GDM1 (cell line): ENCODE results near the gene ATG5.
A peak's percentile ranks its signal among the peaks of the same experiment; 100 is the strongest.

Experiments used
- DNase-seq: peaks from one replicate; lab custom pipeline; 2025; lab: John Stamatoyannopoulos, UW

The ATG5 gene

DNA sequence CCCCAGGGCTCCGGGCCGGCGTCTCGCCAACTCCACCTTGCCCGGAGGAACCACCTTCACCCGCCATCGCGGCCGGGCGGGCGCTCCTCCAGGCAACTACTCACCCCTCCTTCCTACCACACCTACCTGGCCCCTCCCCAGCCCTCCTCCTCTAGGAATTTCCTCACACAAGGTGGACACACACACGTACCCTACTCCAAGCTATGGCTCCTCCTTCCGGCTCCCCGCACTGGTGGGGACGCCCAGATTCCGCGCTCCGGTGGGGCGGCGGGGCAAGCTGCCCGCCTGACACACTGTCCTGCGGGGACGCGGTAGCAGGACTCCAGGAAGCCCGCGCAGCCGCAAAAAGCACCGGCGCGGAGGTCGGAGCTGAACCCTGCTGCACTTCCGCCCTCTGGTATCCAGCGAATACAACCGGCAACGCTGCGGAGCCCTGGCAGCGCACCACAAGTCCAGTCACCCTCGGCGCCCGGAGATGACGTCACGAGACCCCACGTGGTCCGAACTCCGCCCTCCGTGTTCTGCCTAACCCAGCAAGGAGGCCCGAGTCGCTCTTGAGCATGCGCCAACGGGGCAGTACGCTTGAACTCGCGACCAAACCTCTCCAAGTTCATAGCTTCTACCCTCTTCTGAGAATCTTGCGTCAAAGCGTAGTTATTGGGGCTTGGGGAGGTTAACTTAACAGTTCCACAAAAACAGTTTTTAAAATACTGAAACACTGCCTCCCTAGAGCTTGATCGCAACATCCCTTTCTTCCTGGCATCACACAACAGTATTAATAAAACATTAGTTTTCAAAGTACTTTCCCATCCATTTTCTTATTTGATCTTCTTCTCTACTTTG lies at the start of gene ATG5:
Gene ATG5 (minus strand): TSS at position 425 of the 843 bp plus-strand sequence. CDS start 9,552 bp downstream, outside the sequence.
- peak; percentile 99 for DNase-seq

DNA sequence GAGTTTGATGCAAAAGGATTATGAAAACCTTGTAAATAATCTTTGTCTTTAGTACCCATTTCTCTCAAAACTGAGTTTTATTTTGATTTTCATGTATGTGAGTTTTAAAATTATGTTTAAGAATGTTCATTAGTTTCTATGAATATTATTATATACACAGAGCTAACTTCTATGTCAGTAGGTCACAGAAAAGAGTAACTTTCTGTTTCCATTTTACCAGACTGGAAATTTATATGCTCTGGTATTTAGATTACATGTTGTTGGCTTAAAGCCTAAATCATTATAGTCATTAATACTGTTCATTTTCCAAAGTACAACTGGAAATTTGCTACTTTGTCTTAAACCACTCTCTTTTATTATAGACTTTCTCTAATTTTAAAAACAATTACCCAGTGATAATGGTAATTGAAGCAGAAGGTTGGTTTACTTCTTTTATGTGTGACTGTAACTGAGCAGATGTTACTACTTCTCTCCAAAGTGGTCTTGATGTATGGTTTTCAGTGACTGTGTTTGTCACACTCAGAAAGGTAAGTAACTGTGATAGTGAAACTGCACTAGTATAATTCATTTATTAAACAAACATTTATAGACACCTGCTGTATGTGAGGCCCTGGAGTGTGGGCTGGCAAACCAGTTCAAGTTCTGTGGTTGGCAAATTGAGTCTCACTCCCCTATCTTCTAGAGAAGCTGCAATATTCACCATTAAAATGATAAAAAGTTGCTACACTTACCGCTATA lies 48.1 kb upstream of the ATG5 start:
- DNase-seq, result no peak

- DNase-seq, result no peak
These were observed 47.4 kb upstream of the ATG5 start for GRCh38 chr6:106372838-106373501.

- no peak for DNase-seq
These were observed 45.1 kb upstream of the ATG5 start for GRCh38 chr6:106370639-106371038.

DNA sequence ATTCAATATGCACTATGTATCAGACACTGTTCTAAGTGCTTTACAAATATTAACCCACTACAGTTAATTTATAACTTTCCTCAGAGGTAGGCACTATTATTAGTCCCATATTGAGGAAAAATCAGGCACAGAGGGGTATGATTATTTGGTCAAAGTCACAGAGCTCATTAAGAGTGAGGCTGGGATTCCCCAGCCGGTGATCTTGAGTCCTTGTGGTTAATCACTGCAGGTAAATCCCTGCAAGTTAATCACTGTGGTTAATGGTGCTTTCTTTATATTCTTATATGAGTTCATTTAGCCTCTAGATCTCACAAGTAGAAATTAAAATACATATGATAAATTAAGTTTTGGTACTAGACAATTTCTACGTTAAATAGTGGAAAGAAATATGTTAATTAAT lies 44.2 kb upstream of the ATG5 start:
- no peak for DNase-seq

DNA sequence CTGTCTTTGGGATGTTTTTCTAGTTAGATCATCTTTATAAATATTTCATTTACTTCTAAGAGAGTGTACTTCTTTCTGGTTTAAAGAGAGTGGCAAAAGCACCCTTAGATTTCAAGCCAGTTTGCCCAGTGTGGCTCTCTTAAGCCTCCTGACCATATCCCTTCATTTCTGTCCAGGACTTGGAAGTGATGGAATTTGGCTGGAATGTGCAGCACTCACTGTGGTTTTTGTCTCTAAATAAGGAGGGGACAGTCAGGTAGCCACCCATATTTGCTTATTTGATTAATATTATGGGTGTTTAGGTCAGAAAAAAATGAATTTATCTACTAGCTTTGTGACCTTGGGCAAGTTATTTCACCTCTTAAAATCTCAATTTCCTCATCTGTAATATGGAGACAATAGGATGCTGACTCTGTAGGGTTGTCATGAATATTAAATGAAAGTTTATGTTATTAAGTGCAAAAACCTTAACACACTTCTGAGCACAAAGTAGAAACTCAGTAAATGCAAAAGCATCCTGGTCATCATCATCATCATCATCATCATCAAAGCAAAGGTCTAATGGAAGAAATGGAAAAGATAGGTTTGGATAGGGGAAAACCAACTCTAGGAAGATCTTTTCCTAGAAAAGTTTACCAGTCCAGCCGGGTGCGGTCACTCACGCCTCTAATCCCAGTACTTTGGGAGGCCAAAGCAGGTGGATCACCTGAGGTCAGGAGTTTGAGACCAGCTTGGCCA lies 38.0 kb upstream of the ATG5 start:
- no peak for DNase-seq

GRCh38 chr6:106360989-106361430 lies 35.5 kb upstream of the ATG5 start:
- no peak for DNase-seq

- no peak for DNase-seq
These were observed 34.9 kb upstream of the ATG5 start, which contains the start of gene CRYBG1 for GRCh38 chr6:106360410-106360988. CRYBG1 (plus strand) TSS chr6:106360717; CDS start chr6:106360909, 192 bp downstream.

- DNase-seq, result no peak
These were observed 34.4 kb upstream of the ATG5 start for GRCh38 chr6:106359959-106360409.

- no peak for DNase-seq
These were observed 30.8 kb upstream of the ATG5 start for GRCh38 chr6:106356378-106356777.

GRCh38 chr6:106347219-106347618 lies 21.7 kb upstream of the ATG5 start:
- no peak for DNase-seq

GRCh38 chr6:106339334-106340029 lies 13.9 kb upstream of the ATG5 start:
- DNase-seq, result peak; percentile 21

DNA sequence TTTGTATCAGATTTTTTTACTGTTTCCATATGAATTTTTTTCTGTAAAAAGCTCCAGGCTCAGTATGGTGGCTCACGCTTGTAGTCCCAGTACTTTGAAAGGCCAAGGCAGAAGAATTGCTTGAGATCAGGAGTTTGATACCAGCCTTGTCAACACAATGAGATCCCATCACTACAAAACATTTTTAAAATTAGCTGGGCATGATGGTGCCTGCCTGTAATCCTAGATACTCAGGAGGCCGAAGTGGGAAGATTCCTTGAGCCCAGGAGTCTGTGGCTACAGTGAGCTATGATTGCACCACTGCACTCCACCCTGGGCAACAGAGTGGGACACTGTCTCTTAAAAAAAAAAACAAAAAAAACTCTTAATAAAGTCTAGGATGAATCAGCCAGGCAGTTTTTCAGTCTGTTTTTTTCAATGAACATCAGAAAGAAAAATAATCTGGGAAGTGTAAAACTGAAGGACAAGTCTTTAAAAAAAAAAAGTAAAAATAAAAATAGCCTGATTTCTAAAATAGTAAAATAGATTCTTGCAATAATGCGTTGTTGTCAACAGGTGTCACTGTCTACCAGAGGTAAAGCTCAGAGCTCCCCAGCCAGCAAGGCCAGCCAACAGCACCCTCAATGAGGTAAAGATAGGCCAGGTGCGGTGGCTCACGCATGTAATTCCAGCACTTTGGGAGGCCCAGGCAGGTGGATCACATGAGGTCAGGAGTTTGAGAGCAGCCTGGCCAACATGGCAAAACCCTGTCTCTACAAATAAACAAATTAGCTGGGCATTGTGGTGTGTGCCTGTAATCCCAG lies 9.3 kb upstream of the ATG5 start:
- DNase-seq, result peak; percentile 20

- DNase-seq, result no peak
These were observed 729 bp downstream of the ATG5 start for GRCh38 chr6:106324726-106325335.

DNA sequence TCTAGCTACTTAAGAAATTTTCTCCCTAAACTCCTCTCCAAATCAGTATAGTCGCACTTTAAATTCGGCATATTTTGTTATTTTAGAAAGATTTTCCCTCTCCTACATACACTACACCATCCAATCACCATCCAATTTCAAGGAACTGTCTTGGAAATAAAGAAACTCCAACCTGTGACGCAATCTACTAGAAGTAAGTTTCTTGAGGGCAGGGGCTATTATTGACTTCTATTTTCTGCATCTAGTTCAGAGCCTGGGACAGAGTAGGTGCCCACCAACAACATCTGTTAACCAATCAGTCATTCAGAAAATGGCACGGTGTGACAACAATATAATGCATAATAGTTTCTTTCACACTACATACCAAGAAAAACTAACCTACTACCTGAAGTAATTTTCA lies 3.6 kb downstream of the ATG5 start:
- DNase-seq, result no peak

DNA sequence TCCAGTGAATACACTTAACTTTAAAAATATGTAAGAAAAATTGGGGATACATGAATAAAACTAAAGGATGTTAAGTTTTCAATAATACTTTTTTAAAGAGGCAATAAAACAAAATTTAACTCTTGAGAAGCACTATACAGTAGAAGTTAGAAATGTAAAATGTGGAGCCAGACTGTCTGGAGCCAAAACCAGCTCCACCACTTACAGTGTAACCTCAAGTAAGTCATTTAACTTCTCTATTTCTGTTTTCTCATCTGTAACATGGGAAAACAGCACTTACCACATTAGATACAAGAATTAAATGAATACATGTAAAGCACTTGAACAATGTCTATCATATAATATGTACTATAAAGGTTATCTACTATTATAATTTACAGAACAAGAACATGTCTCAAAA lies 6.7 kb downstream of the ATG5 start:
- DNase-seq, result no peak

DNA sequence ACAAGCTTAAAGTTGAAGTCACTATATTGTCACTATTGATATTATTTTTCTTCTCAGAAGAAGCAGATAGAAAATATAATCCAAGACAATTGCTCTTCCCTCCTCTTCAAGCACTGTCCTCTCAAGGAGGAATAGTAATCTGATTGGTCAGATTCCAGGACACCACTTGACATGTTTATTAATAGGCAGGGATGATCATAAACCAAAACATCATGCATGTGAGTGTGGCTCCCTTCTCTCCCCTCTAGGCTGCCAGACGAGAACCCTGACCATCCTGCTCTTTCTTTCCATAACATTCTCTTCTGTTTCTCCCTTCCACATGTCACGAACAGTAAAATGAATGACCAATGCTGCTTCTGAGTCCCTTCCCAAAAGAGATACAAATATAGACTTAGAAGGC lies 7.5 kb downstream of the ATG5 start:
- no peak for DNase-seq

DNA sequence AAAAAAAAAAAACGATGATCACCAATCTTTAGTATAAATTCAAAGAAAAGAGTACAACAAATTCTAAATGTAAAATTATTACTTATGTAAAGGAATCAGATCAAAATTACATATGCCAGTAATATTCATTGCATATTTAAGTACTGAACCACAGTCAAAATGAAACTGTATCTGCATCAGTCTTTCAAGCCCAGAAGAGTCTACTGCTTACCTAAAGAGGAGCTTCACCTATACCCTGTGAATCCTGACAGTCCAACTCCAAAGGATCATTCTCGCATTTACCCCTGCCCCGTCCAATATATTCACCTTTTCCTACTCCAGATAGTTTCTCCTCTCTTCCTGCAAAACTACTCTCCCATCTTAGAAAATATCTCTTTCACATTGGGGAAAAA lies 9.2 kb downstream of the ATG5 start:
- DNase-seq, result no peak

DNA sequence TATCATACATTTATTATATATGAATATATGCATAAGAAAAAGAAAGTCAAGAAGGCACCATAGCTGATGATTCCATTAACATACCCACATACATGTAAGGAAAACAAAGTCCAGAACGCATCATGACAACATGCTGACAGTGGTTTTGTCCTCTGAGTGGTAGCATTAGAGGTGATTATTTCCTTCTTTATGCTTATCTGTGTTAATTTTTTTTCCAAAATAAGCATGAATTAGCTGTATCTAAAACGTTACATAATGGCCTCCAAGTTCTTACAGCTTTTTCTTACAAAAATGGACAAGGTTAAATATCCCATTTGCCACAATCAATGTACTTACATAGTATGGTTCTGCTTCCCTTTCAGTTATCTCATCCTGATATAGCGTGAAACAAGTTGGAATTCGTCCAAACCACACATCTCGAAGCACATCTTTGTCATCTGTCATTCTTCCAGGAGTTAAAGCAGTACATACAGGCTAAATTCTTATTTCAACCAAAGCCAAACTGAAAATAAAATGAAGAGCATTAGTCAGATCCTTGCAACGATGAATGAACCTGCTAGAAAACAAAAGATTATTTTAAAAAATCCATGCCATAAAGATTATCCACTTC lies 9.7 kb downstream of the ATG5 start:
- peak; percentile 58 for DNase-seq
